Sigmoid colon (tissue), 7 donors: Measurements from ENCODE around the gene POP5. TPM values are rescaled to one million over a fixed set of nuclear protein-coding genes. Genes with fewer than 3 reads are reported as not detected.

Experiments
- DNase-seq: peaks from one replicate; pipeline ENCODE4 v3.0.0-alpha.2; 2019
- H3K27ac ChIP-seq, 4 donors: fragments of 200-600 bp; sonication (generic); one replicate each; pipeline ENCODE4 v1.5.1; 2016 to 2019; ENCODE audit warnings: mild to moderate bottlenecking in 1 of 4
- H3K27me3 ChIP-seq, 3 donors: fragments of 200-600 bp; sonication (generic); one replicate each; pipeline ENCODE4 v1.5.1; 2019; ENCODE audit warnings: mild to moderate bottlenecking in 1 of 3
- H3K36me3 ChIP-seq, 4 donors: fragments of 200-600 bp; sonication (generic); one replicate each; pipeline ENCODE4 v1.5.1; 2016 to 2019
- H3K4me1 ChIP-seq, 4 donors: fragments of 200-600 bp; sonication (generic); one replicate each; pipeline ENCODE4 v1.5.1; 2017 to 2019
- H3K4me3 ChIP-seq, 4 donors: fragments of 200-600 bp; sonication (generic); one replicate each; pipeline ENCODE4 v1.5.1; 2017 to 2019; ENCODE audit warnings: mild to moderate bottlenecking in 2 of 4, moderate library complexity in 1 of 4
- H3K9me3 ChIP-seq, 4 donors: fragments of 200-600 bp in 3 of 4; sonication (generic) in 3 of 4; one replicate each; pipeline versions ENCODE4 v1.5.1 to v1.6.1; 2013 to 2019
- EP300 ChIP-seq, 4 donors: sonication (generic); formaldehyde crosslinking; IDR thresholded peaks; one replicate each; pipeline ENCODE4 v1.6.1; 2017; ENCODE audit warnings: antibody characterized with exemption in 4 of 4
- POLR2A ChIP-seq, 2 donors: fragments of 450-650 bp; IDR thresholded peaks; one replicate each; pipeline ENCODE4 v1.6.1; 2016; ENCODE audit warnings: antibody characterized with exemption in 2 of 2, mild to moderate bottlenecking in 2 of 2, moderate library complexity in 2 of 2
- POLR2AphosphoS5 ChIP-seq, 4 donors: sonication (generic); formaldehyde crosslinking; IDR thresholded peaks; one replicate each; pipeline ENCODE4 v1.6.1; 2017; ENCODE audit warnings: antibody characterized with exemption in 4 of 4
- WGBS, 2 donors: extraction: QIAGEN DNeasy Blood & Tissue Kit; methylation state at CpG; one replicate each; pipeline ENCODE4 v1.1.7; 2013; 5-methylcytosine and 5-hydroxymethylcytosine counted together
- intact Hi-C: fragments of 100-400 bp; cut with DNase I; formaldehyde crosslinking; loops from one replicate; pipeline ENCODE4 v1.15.1; 2023
- polyA plus RNA-seq, 3 donors: library from polyadenylated mRNA; stranded (reverse); fragments of 200-250 nt; gene quantifications; one replicate each; pipeline ENCODE4 v1.2.3, GENCODE V29; 2013
- total RNA-seq, 4 donors: library from RNA; depleted of rRNA; stranded (reverse); fragments of >200 nt; gene quantifications; one replicate each; pipeline ENCODE4 v1.1.0, GENCODE V29; 2016
- TF ChIP-seq, protein P1 (sequence below), 4 experiments: fragments of 450-650 bp in 3 of 4; fragments of 200-600 bp in 1 of 4; IDR thresholded peaks; one replicate each; pipeline ENCODE4 v1.5.1; 2016 to 2019; ENCODE audit warnings: antibody characterized with exemption in 4 of 4, mild to moderate bottlenecking in 3 of 4, moderate library complexity in 2 of 4
- donor health status: healthy with polysubstance abuse.
- donor health status: Bipolar disorder and iron deficiency.
- donor health status: healthy.

Gene POP5
- total and polyA plus RNA-seq, 7 donors = 21.0 to 58.0 (median 27.8) TPM

DNA sequence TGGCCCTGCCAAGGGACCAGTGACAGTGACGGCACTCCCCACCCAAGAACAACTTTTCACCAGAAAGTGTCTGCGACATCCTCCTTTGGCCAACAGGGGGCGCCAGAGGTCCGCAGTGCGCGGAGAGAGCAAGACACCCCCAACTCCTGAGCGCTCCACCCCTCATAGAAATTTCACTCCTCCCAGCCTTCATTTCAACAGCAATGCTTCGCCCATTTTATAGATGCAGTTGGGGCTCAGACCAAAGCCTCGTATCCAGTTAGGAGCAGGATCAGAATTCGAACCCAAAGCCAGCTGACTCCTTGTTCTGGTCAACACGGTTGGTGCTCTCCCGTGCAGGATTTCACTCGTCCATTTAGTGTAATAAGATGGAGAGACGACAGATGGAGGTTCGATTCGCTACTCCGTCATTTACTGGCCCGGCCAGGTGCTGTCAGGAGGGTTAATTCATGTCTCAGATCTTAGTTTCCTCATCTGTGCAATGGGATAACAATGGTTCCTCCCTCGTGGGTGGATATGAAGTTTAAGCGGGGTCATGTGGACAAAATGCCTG, 2.4 kb upstream of the POP5 start:
- Histone ChIP-seq H3K27ac (no peak overlapping the region), H3K27me3 (no peaks in the 10 kb centered on the region), H3K36me3 (peaks cover 0 to 15% (median 7%) of the 10 kb centered on the region in 4 donors), H3K9me3 (no peaks in the 10 kb centered on the region), H3K4me3 (no peak overlapping the region), H3K4me1 (peaks cover 0 to 38% (median 36%) of the 10 kb centered on the region in 4 donors)
- WGBS, 2 donors = 11 to 17% methylated on average over 20 of the region's 20 CpGs
- peak; percentile 85 for DNase-seq
- TF ChIP-seq, protein P1, sequence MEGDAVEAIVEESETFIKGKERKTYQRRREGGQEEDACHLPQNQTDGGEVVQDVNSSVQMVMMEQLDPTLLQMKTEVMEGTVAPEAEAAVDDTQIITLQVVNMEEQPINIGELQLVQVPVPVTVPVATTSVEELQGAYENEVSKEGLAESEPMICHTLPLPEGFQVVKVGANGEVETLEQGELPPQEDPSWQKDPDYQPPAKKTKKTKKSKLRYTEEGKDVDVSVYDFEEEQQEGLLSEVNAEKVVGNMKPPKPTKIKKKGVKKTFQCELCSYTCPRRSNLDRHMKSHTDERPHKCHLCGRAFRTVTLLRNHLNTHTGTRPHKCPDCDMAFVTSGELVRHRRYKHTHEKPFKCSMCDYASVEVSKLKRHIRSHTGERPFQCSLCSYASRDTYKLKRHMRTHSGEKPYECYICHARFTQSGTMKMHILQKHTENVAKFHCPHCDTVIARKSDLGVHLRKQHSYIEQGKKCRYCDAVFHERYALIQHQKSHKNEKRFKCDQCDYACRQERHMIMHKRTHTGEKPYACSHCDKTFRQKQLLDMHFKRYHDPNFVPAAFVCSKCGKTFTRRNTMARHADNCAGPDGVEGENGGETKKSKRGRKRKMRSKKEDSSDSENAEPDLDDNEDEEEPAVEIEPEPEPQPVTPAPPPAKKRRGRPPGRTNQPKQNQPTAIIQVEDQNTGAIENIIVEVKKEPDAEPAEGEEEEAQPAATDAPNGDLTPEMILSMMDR (IDR thresholded peaks at IDR 0.05) = peak; percentile 87 to 92 (median 88)
- TF ChIP-seq POLR2A (IDR thresholded peaks at IDR 0.05) (no peak), POLR2AphosphoS5 (IDR thresholded peaks at IDR 0.05) (no peak), EP300 (IDR thresholded peaks at IDR 0.05) (no peak)
- intact Hi-C loops = loop anchor here (2.0 to 5.0 kb wide), 6 partner anchors 65 to 529 kb away; partner anchors contain the start of gene DYNLL1

DNA sequence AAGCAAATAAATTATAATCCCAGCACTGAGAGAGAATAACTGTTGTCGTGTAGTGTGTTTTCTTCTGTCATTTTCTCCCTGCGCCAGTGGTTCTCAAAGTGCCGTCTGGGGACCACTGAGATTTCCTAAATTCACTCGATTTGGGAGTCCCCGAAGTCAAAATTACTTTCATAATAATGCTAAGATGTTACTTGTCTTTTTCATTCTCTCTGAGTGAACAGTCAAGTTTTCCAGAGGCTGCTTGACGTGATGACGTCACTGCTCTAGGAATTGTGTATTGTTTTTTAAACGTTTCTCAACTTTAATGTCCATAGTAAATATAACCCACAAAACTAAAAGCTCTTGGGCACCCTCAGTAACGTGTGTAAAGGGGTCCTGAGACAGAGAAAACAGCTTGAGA, 796 bp upstream of the POP5 start:
- TF ChIP-seq EP300 (IDR thresholded peaks at IDR 0.05) (no peak), POLR2AphosphoS5 (IDR thresholded peaks at IDR 0.05) (no peak), POLR2A (IDR thresholded peaks at IDR 0.05) (no peak)
- TF ChIP-seq, protein P1 (IDR thresholded peaks at IDR 0.05) = no peak
- H3K27me3 ChIP-seq = no peaks in the 10 kb centered on the region
- peaks cover 0 to 38% (median 36%) of the 10 kb centered on the region in 4 donors for H3K4me1 ChIP-seq
- WGBS, 2 donors = 16 to 39% methylated on average over 9 of the region's 9 CpGs
- peak overlapping the region; percentile 67 to 80 (median 75) for H3K27ac ChIP-seq
- no peak for DNase-seq
- H3K4me3 ChIP-seq = peak overlapping the region in 3 of 4 donors; percentile 82 to 89 (median 83)
- peaks cover 3 to 31% (median 20%) of the 10 kb centered on the region in 4 donors for H3K36me3 ChIP-seq
- intact Hi-C loops = loop anchor here (2.0 to 5.0 kb wide), 5 partner anchors 85 to 530 kb away; partner anchors contain the start of gene DYNLL1
- no peaks in the 10 kb centered on the region for H3K9me3 ChIP-seq

DNA sequence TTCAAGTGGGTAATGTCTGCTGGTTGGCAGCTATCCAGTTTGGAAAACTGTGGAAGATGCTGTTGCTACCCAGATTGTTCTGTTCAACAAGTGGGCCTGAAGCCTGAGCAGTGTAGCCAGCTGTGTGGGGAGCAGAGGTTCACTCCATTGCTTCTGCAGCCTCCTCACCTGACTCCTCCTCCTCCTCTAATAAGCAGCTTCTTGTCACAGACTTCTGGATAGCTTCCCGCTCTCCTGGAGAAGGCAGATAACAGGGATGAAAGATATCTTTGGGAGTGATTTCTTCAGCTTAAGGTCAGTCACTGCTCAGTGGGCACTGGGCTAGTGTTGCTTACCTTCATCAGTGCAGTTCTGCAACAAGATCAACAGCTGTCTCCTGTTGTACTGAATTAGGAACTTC, 2.0 kb downstream of the POP5 start:
- Histone ChIP-seq H3K27me3 (no peaks in the 10 kb centered on the region), H3K36me3 (peaks cover 22 to 59% (median 41%) of the 10 kb centered on the region in 4 donors), H3K4me1 (peaks cover 0 to 31% (median 29%) of the 10 kb centered on the region in 4 donors), H3K4me3 (no peak overlapping the region), H3K27ac (no peak overlapping the region), H3K9me3 (no peaks in the 10 kb centered on the region)
- WGBS, 2 donors = 93 to 98% methylated on average over 1 of the region's 1 CpG
- DNase-seq = no peak
- no peak for TF ChIP-seq POLR2AphosphoS5 (IDR thresholded peaks at IDR 0.05)
- TF ChIP-seq, protein P1 (IDR thresholded peaks at IDR 0.05) = no peak
- TF ChIP-seq EP300 (IDR thresholded peaks at IDR 0.05) = no peak
- no peak for TF ChIP-seq POLR2A (IDR thresholded peaks at IDR 0.05)
- intact Hi-C loops = no loop called here

DNA sequence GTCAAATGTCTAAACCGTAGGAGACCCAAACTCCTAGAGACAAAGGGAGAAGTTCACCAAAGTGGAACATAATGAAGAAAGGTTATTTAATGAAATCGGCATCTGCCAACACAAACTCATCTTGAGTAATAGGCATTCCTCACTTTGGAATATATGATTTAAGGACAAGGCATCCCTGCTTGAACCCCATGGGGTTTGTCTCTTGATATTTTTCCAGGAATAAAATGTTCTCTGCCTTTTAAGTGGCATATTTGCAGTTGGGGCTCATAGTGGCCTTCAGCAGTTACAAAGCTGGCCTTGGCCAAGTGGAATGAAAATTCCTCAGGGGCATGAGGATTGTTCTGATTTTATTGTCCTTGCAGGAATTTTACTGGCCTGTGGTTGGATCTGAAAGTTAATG, 7.1 kb downstream of the POP5 start:
- Histone ChIP-seq H3K27me3 (no peaks in the 10 kb centered on the region), H3K4me3 (no peak overlapping the region), H3K27ac (no peak overlapping the region), H3K4me1 (no peaks in the 10 kb centered on the region), H3K36me3 (peaks cover 62 to 100% (median 82%) of the 10 kb centered on the region in 4 donors), H3K9me3 (no peaks in the 10 kb centered on the region)
- TF ChIP-seq POLR2AphosphoS5 (IDR thresholded peaks at IDR 0.05) (no peak), EP300 (IDR thresholded peaks at IDR 0.05) (no peak), POLR2A (IDR thresholded peaks at IDR 0.05) (no peak)
- TF ChIP-seq, protein P1 (IDR thresholded peaks at IDR 0.05) = no peak
- DNase-seq = no peak
- intact Hi-C loops = no loop called here
- WGBS, 2 donors = 87 to 90% methylated on average over 2 of the region's 2 CpGs
